Transverse colon (tissue), 4 donors: ENCODE results near the gene VWF.

ENCODE experiments used
- CTCF ChIP-seq, 5 experiments: fragments of 200-600 bp in 3 of 5; fragments of 450-650 bp in 2 of 5; sonication (generic) in 3 of 5; IDR thresholded peaks; 1 replicate in 2 of 5; 2 replicates in 3 of 5; pipeline ENCODE4 v1.5.1; 2016 to 2017; ENCODE audit warnings: antibody characterized with exemption in 5 of 5, inconsistent platforms in 3 of 5, mild to moderate bottlenecking in 2 of 5, moderate library complexity in 1 of 5
- EP300 ChIP-seq: sonication (generic); formaldehyde crosslinking; IDR thresholded peaks from one replicate; pipeline ENCODE4 v1.6.1; 2017; ENCODE audit warnings: antibody characterized with exemption, low read depth
- POLR2A ChIP-seq: fragments of 450-650 bp; IDR thresholded peaks from one replicate; pipeline ENCODE4 v1.6.1; 2016; ENCODE audit warnings: antibody characterized with exemption, mild to moderate bottlenecking, moderate library complexity
- POLR2AphosphoS5 ChIP-seq, 3 donors: sonication (generic); formaldehyde crosslinking; IDR thresholded peaks; one replicate each; pipeline ENCODE4 v1.6.1; 2016; ENCODE audit warnings: antibody characterized with exemption in 3 of 3

- TF ChIP-seq CTCF (IDR thresholded peaks at IDR 0.05) (peak; percentile 86 to 93 (median 92)), POLR2AphosphoS5 (IDR thresholded peaks at IDR 0.05) (no peak), POLR2A (no peak), EP300 (no peak)
Observed at GRCh38 chr12:6039894-6040601, 84.4 kb downstream of the VWF start.
